ENCODE data around the gene IWS1. TPM values are rescaled to one million over a fixed set of nuclear protein-coding genes. Genes with fewer than 3 reads are reported as not detected.
"Not testable (repeated sequence)": the region's sequence is repeated elsewhere in the genome, so short reads cannot be mapped to it uniquely, and the experiment has no call there.

IWS1 gene
- polyA plus RNA-seq, 2 of the 4 experiments (the other 2 are of a cell fraction) = 56.6 to 69.1 TPM

GRCh38 chr2:127574656-127575055 lies 48.4 kb upstream of the IWS1 start:
- Histone ChIP-seq H3K4me3 (no peak overlapping the region), H3K4me2 (no peak overlapping the region), H3K27ac (no peak overlapping the region), H3K4me1 (peaks cover 14% of the 10 kb centered on the region), H3K9me3 (no peaks in the 10 kb centered on the region)
- TF ChIP-seq RNF2 (IDR thresholded peaks at IDR 0.05; ENCODE audit: borderline replicate concordance, low read depth) (no peak), MAX (IDR thresholded peaks at IDR 0.05) (no peak)
- WGBS (ENCODE audit: missing lambda C conversion rate) = 65% methylated on average over 3 of the region's 3 CpGs
- DNase-seq (ENCODE audit: low read depth in 1 of 2, low spot score in 1 of 2) (no peak), FAIRE-seq (no peak), ATAC-seq (no peak)
- ChIA-PET POLR2A (no interaction called here), CTCF (interaction anchor here (0.5 kb wide), 1 partner anchor 200 kb away, joined by 3 read pairs; no protein-coding TSS in a partner anchor)

- ChIA-PET CTCF (no interaction called here), POLR2A (no interaction called here)
- 84% methylated on average over 17 of the region's 17 CpGs for whole genome bisulfite sequencing (ENCODE audit: missing lambda C conversion rate)
- FAIRE-seq (no peak), DNase-seq (ENCODE audit: low read depth in 1 of 2, low spot score in 1 of 2) (no peak), ATAC-seq (no peak)
- Histone ChIP-seq H3K9me3 (no peaks in the 10 kb centered on the region), H3K4me3 (no peak overlapping the region), H3K27ac (no peak overlapping the region), H3K4me2 (no peak overlapping the region), H3K4me1 (peaks cover 22% of the 10 kb centered on the region)
- TF ChIP-seq FOXS1 (CRISPR knock-in tag; IDR thresholded peaks at IDR 0.05) = no peak
- TF ChIP-seq CHD4 (IDR thresholded peaks at IDR 0.05; ENCODE audit: borderline replicate concordance) = no peak
- TF ChIP-seq JUNB (IDR thresholded peaks at IDR 0.05) = no peak
- TF ChIP-seq RARB (CRISPR knock-in tag; IDR thresholded peaks at IDR 0.05) = no peak
- TF ChIP-seq ZFP36 (IDR thresholded peaks at IDR 0.05; ENCODE audit: borderline replicate concordance, partially characterized antibody) = no peak
- no peak for TF ChIP-seq TFCP2L1 (CRISPR knock-in tag; IDR thresholded peaks at IDR 0.05)
Observed at GRCh38 chr2:127573771-127574170, 47.5 kb upstream of the IWS1 start.

- POLR2A ChIA-PET = no interaction called here
- Histone ChIP-seq H3K27ac (no peak overlapping the region), H3K4me1 (peaks cover 23% of the 10 kb centered on the region), H3K4me2 (no peak overlapping the region), H3K9me3 (no peaks in the 10 kb centered on the region), H3K4me3 (no peak overlapping the region)
- no peak for ATAC-seq
- CTCF ChIA-PET = no interaction called here
- no peak for DNase-seq (ENCODE audit: low read depth in 1 of 2, low spot score in 1 of 2)
- no peak for FAIRE-seq
- 91% methylated on average over 6 of the region's 6 CpGs for WGBS (ENCODE audit: missing lambda C conversion rate)
- TF ChIP-seq RFX5 (IDR thresholded peaks at IDR 0.05) (no peak), EHMT2 (IDR thresholded peaks at IDR 0.05; ENCODE audit: low read depth) (no peak), ELK1 (IDR thresholded peaks at IDR 0.05; ENCODE audit: low read depth, low read length) (no peak), EHF (CRISPR knock-in tag; IDR thresholded peaks at IDR 0.05) (no peak), NR3C1 (IDR thresholded peaks at IDR 0.05) (no peak)
Observed at GRCh38 chr2:127573298-127573697, 47.0 kb upstream of the IWS1 start.

- Histone ChIP-seq H3K4me2 (no peak overlapping the region), H3K4me3 (no peak overlapping the region), H3K27ac (no peak overlapping the region), H3K4me1 (peaks cover 23% of the 10 kb centered on the region), H3K9me3 (no peaks in the 10 kb centered on the region)
- DNase-seq (ENCODE audit: low read depth in 1 of 2, low spot score in 1 of 2) (no peak), FAIRE-seq (no peak), ATAC-seq (no peak)
- ChIA-PET POLR2A (no interaction called here), CTCF (no interaction called here)
- TF ChIP-seq ZSCAN20 (CRISPR knock-in tag; IDR thresholded peaks at IDR 0.05) (no peak), FOSB (CRISPR knock-in tag; IDR thresholded peaks at IDR 0.05) (no peak), MAFK (IDR thresholded peaks at IDR 0.05; ENCODE audit: partially characterized antibody) (no peak), HOXB13 (CRISPR knock-in tag; IDR thresholded peaks at IDR 0.05; ENCODE audit: low read depth) (no peak), MAX (IDR thresholded peaks at IDR 0.05) (no peak), MYC (IDR thresholded peaks at IDR 0.05; ENCODE audit: borderline replicate concordance, low read length) (no peak), FOSL2 (IDR thresholded peaks at IDR 0.05) (no peak), FOSL2 (CRISPR knock-in tag; IDR thresholded peaks at IDR 0.05) (no peak), CEBPB (IDR thresholded peaks at IDR 0.05) (no peak)
- 61% methylated on average over 5 of the region's 5 CpGs for WGBS (ENCODE audit: missing lambda C conversion rate)
Observed at GRCh38 chr2:127572841-127573240, 46.6 kb upstream of the IWS1 start.

- H3K9me3 ChIP-seq; H3K27ac ChIP-seq; H3K4me2 ChIP-seq; FAIRE-seq; POLR2A ChIA-PET; DNase-seq (ENCODE audit: low read depth in 1 of 2, low spot score in 1 of 2); CTCF ChIA-PET; ATAC-seq; H3K4me3 ChIP-seq: not testable (repeated sequence)
- WGBS (ENCODE audit: missing lambda C conversion rate) = 89% methylated on average over 2 of the region's 2 CpGs
- peaks cover 23% of the 10 kb centered on the region for H3K4me1 ChIP-seq
Observed at GRCh38 chr2:127572352-127572751, 46.1 kb upstream of the IWS1 start.

Measured in A549 (cell line).